H9 (cell line): ENCODE results near the gene TMSB10. TPM values are rescaled to one million over a fixed set of nuclear protein-coding genes. Genes with fewer than 3 reads are reported as not detected.

Experiments used
- DNase-seq: peaks from one replicate; pipeline ENCODE4 v3.0.0-alpha.2; 2017
- H2AFZ ChIP-seq: one replicate; pipeline ENCODE4 v1.6.1; 2013; ENCODE audit warnings: mild to moderate bottlenecking, low read length, control low read depth, moderate library complexity
- H2AK5ac ChIP-seq: 2 replicates; pipeline ENCODE4 v1.6.1; 2013; ENCODE audit warnings: low read length, control low read depth, mixed read lengths; ENCODE audit not compliant: insufficient read length
- H2BK120ac ChIP-seq: one replicate; pipeline ENCODE4 v1.6.1; 2013; ENCODE audit warnings: low read depth, mild to moderate bottlenecking, low read length, control low read depth, inconsistent platforms; ENCODE audit not compliant: poor library complexity, severe bottlenecking
- H2BK12ac ChIP-seq: 2 replicates; pipeline ENCODE4 v1.6.1; 2013; ENCODE audit warnings: low read length, control low read depth, mixed read lengths, low read depth; ENCODE audit not compliant: insufficient read length
- H2BK15ac ChIP-seq: 2 replicates; pipeline ENCODE4 v1.6.1; 2013; ENCODE audit warnings: low read depth, low read length, control low read depth
- H2BK20ac ChIP-seq: one replicate; pipeline ENCODE4 v1.6.1; 2013; ENCODE audit warnings: low read depth, mild to moderate bottlenecking, low read length, control low read depth, inconsistent platforms; ENCODE audit not compliant: poor library complexity, severe bottlenecking
- H2BK5ac ChIP-seq: 2 replicates; pipeline ENCODE4 v1.6.1; 2013; ENCODE audit warnings: low read length, control low read depth, mixed read lengths; ENCODE audit not compliant: insufficient read length
- H3K14ac ChIP-seq: 2 replicates; pipeline ENCODE4 v1.6.1; 2013; ENCODE audit warnings: low read length, control low read depth; ENCODE audit not compliant: insufficient read depth
- H3K18ac ChIP-seq: 2 replicates; pipeline ENCODE4 v1.6.1; 2013; ENCODE audit warnings: low read depth, mild to moderate bottlenecking, mixed read lengths, low read length, control low read depth; ENCODE audit not compliant: insufficient read length
- H3K23ac ChIP-seq: 2 replicates; pipeline ENCODE4 v1.6.1; 2013; ENCODE audit warnings: low read length, control low read depth, mixed read lengths, low read depth; ENCODE audit not compliant: insufficient read length
- H3K23me2 ChIP-seq: 2 replicates; pipeline ENCODE4 v1.6.1; 2013; ENCODE audit warnings: low read depth, mild to moderate bottlenecking, mixed read lengths, low read length, control low read depth; ENCODE audit not compliant: insufficient read length, poor library complexity, severe bottlenecking
- H3K27ac ChIP-seq: 2 replicates; pipeline ENCODE4 v1.5.1; 2013; ENCODE audit warnings: low read length, control low read depth, mixed read lengths, low read depth; ENCODE audit not compliant: insufficient read length
- H3K27me3 ChIP-seq: 2 replicates; pipeline ENCODE4 v1.6.1; 2013; ENCODE audit warnings: low read length, control low read depth, inconsistent platforms; ENCODE audit not compliant: insufficient read depth
- H3K4ac ChIP-seq: 2 replicates; pipeline ENCODE4 v1.6.1; 2013; ENCODE audit warnings: low read depth, mild to moderate bottlenecking, control low read depth, inconsistent platforms, low read length, moderate library complexity
- H3K4me1 ChIP-seq: 2 replicates; pipeline ENCODE4 v1.6.1; 2013; ENCODE audit warnings: low read length, control low read depth, inconsistent platforms; ENCODE audit not compliant: insufficient read depth
- H3K4me2 ChIP-seq: 2 replicates; pipeline ENCODE4 v1.6.1; 2013; ENCODE audit warnings: low read length, control low read depth, mixed read lengths; ENCODE audit not compliant: insufficient read length, insufficient read depth
- H3K56ac ChIP-seq: 2 replicates; pipeline ENCODE4 v1.6.1; 2013; ENCODE audit warnings: low read depth, mild to moderate bottlenecking, mixed read lengths, low read length, control low read depth; ENCODE audit not compliant: insufficient read length
- H3K79me1 ChIP-seq: 2 replicates; pipeline ENCODE4 v1.6.1; 2013; ENCODE audit warnings: low read depth, mild to moderate bottlenecking, moderate library complexity, low read length, control low read depth, inconsistent platforms; ENCODE audit not compliant: insufficient read depth, poor library complexity, severe bottlenecking
- H3K79me2 ChIP-seq: 2 replicates; pipeline ENCODE4 v1.6.1; 2013; ENCODE audit warnings: low read length, control low read depth, inconsistent platforms; ENCODE audit not compliant: insufficient read depth
- H3K9ac ChIP-seq: 2 replicates; pipeline ENCODE4 v1.6.1; 2013; ENCODE audit warnings: low read length, control low read depth, mixed read lengths; ENCODE audit not compliant: insufficient read length; ENCODE audit errors: extremely low read depth
- H3K9me3 ChIP-seq: one replicate; pipeline ENCODE4 v1.6.1; 2013; ENCODE audit warnings: low read depth, low read length, inconsistent platforms; ENCODE audit not compliant: control insufficient read depth
- H3T11ph ChIP-seq: one replicate; pipeline ENCODE4 v1.6.1; 2013; ENCODE audit warnings: mild to moderate bottlenecking, low read length, control low read depth, inconsistent platforms
- H4K20me1 ChIP-seq: one replicate; pipeline ENCODE4 v1.6.1; 2013; ENCODE audit not compliant: control insufficient read depth, insufficient read length, insufficient read depth
- H4K5ac ChIP-seq: 2 replicates; pipeline ENCODE4 v1.6.1; 2013; ENCODE audit warnings: low read depth, mild to moderate bottlenecking, mixed read lengths, low read length, control low read depth; ENCODE audit not compliant: insufficient read length
- H4K8ac ChIP-seq: replicated peaks from 2 replicates; pipeline ENCODE4 v1.6.1; 2013; ENCODE audit warnings: low read length, control low read depth, mixed read lengths, low read depth; ENCODE audit not compliant: insufficient read length
- H4K91ac ChIP-seq: 2 replicates; pipeline ENCODE4 v1.6.1; 2013; ENCODE audit warnings: low read depth, mild to moderate bottlenecking, moderate library complexity, mixed read lengths, low read length, control low read depth; ENCODE audit not compliant: insufficient read length
- H3K27ac Mint-ChIP-seq, 3 experiments: 2 replicates in 2 of 3; 3 replicates in 1 of 3; pipeline ENCODE4 v1.8.0; 2020 to 2021; ENCODE audit warnings: mixed read lengths in 3 of 3, mild to moderate bottlenecking in 1 of 3, moderate library complexity in 1 of 3
- H3K27me3 Mint-ChIP-seq: 2 replicates; pipeline ENCODE4 v1.8.0; 2021; ENCODE audit warnings: low read depth, mild to moderate bottlenecking, moderate library complexity, mixed read lengths
- H3K36me3 Mint-ChIP-seq, 3 experiments: 2 replicates in 2 of 3; 3 replicates in 1 of 3; pipeline ENCODE4 v1.8.0; 2020 to 2021; ENCODE audit warnings: low read depth in 3 of 3, mixed read lengths in 3 of 3; ENCODE audit not compliant: insufficient read depth in 1 of 3
- H3K4me1 Mint-ChIP-seq, 2 experiments: 2 replicates each; pipeline ENCODE4 v1.8.0; 2020; ENCODE audit warnings: mixed read lengths in 2 of 2
- H3K4me3 Mint-ChIP-seq, 2 experiments: 2 replicates in 1 of 2; 3 replicates in 1 of 2; pipeline ENCODE4 v1.8.0; 2020 to 2021; ENCODE audit warnings: mild to moderate bottlenecking in 2 of 2, mixed read lengths in 2 of 2, moderate library complexity in 1 of 2
- H3K9me3 Mint-ChIP-seq, 2 experiments: 2 replicates in 1 of 2; 3 replicates in 1 of 2; pipeline ENCODE4 v1.8.0; 2020; ENCODE audit warnings: mild to moderate bottlenecking in 2 of 2, mixed read lengths in 2 of 2, moderate library complexity in 1 of 2
- CTCF ChIP-seq: fragments of 200-600 bp; sonication (generic); conservative IDR thresholded peaks from 3 replicates; pipeline ENCODE4 v1.8.0; 2021; ENCODE audit warnings: antibody characterized with exemption, mild to moderate bottlenecking
- WGBS: extraction: QIAGEN DNeasy Blood & Tissue Kit; methylation state at CpG from one replicate; pipeline ENCODE4 v1.1.7; 2013; ENCODE audit warnings: missing lambda C conversion rate, low lambda C conversion rate, mixed read lengths; ENCODE audit not compliant: insufficient read length; ENCODE audit errors: extremely low coverage; 5-methylcytosine and 5-hydroxymethylcytosine counted together
- total RNA-seq: library from RNA; stranded (reverse); gene quantifications from 2 replicates; pipeline ENCODE4 v1.2.1, GENCODE V29; 2021

Gene TMSB10
- total RNA-seq, 1 experiment from 2014 or later: 755 TPM

DNA sequence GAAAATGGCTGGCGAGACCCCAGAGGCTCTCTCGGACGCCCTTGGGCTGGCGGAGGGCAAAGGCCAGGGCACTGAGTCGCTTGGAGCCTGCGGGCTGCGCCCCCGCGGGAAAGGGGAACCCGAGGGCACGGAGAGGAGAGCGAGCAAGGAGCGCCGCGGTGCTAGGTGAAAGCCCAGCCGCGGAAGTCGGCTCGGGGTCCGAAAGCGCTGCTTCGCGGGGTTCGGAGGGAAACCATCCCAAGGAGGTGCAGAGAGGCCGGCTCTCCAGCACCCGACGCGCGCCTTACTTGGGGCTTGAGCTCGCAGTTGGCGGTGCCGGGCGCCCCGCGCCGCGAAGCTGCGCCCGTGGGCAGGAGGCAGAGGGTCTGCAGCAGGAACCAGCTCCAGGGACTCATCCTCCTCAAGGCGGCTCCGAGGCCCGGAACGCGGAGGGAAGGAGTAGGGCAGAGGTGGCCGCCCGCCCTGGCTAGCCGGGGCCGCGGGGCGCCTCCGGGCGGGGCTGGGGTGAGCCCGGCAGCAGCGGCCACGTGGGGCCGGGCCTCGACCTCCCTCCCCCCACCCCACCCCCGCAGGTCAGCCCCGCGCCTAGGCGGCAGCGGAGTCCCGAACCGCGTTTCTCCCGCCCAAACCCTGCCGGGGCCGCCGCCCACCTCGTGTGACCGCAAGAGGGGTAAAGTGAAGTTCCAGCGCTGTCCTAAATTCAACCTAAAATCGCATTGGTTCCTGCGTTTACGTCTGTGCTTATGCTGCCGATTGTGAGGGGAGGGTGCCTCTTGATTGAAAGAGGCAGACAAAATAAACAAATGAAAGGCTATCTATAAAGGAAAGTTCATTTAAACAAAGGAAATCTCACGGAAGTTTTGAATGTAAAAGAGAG is 24.6 kb upstream of the TMSB10 start, which contains the start of gene TRABD2A:
TSS of gene TRABD2A (minus strand) at position 440 of the 877 bp plus-strand sequence. CDS start at position 395, 45 bp downstream.
- Histone ChIP-seq H2BK5ac (no peak within 1 kb of the TSS), H2AK5ac (no peak within 1 kb of the TSS), H2AFZ (no peak within 1 kb of the TSS), H3K27ac (no peak within 1 kb of the TSS), H2BK12ac (no peak within 1 kb of the TSS), H3T11ph (no peak within 1 kb of the TSS), H4K5ac (no peak within 1 kb of the TSS), H4K91ac (no peak within 1 kb of the TSS), H2BK120ac (no peak within 1 kb of the TSS), H3K9ac (peak within 1 kb of the TSS; percentile 42), H3K4me2 (peak within 1 kb of the TSS; percentile 73), H3K14ac (peak within 1 kb of the TSS; percentile 39), H4K8ac (no peak within 1 kb of the TSS), H3K4ac (no peak within 1 kb of the TSS), H3K56ac (no peak within 1 kb of the TSS), H2BK20ac (no peak within 1 kb of the TSS), H3K23me2 (peaks cover 20% of the 10 kb centered on the region), H3K79me2 (no peaks in the 10 kb centered on the region), H3K79me1 (no peaks in the 10 kb centered on the region), H3K18ac (peak within 1 kb of the TSS; percentile 65), H3K23ac (no peak within 1 kb of the TSS), H3K4me1 (no peaks in the 10 kb centered on the region), H4K20me1 (no peaks in the 10 kb centered on the region), H3K9me3 (no peaks in the 10 kb centered on the region), H2BK15ac (no peak within 1 kb of the TSS), H3K27me3 (peaks cover 33% of the 10 kb centered on the region)
- DNase-seq: peak; percentile 69
- H3K36me3 Mint-ChIP-seq: no peaks in the 10 kb centered on the region
- peaks cover 99% of the 10 kb centered on the region for H3K27me3 Mint-ChIP-seq
- peak within 1 kb of the TSS; percentile 55 to 89 for H3K4me3 Mint-ChIP-seq
- no peak within 1 kb of the TSS; a peak in 3 of 7 replicates for H3K27ac Mint-ChIP-seq
- no peaks in the 10 kb centered on the region; a peak in 1 of 5 replicates for H3K9me3 Mint-ChIP-seq
- peaks cover 14 to 25% of the 10 kb centered on the region in 2 experiments for H3K4me1 Mint-ChIP-seq
- TF ChIP-seq CTCF: no peak
- WGBS: no CpG with 5 or more reads among the region's 77 CpGs
